ENCODE data around the gene MYO1C. TPM values are rescaled to one million over a fixed set of nuclear protein-coding genes. Genes with fewer than 3 reads are reported as not detected.

Gene MYO1C
- total RNA-seq, 1 experiment from 2014 or later = 227 TPM

- H3K9me3 ChIP-seq (ENCODE audit: control insufficient read depth in 1 of 2, insufficient read depth in 1 of 2, low read depth in 1 of 2, low read length in 2 of 2) = no peaks in the 10 kb centered on the region
- H3K9me2 ChIP-seq (ENCODE audit: insufficient read depth) = no peaks in the 10 kb centered on the region
- ChIA-PET RAD21 (ENCODE audit: low non-redundant PET in 1 of 2, low total read pairs in 2 of 2, uncharacterized antibody in 2 of 2, unreplicated experiment in 2 of 2) (no interaction called here), CTCF (no interaction called here), POLR2A (no interaction called here)
- peaks cover 54% of the 10 kb centered on the region for H3K79me2 ChIP-seq (ENCODE audit: insufficient read depth, low read length)
- H4K20me1 ChIP-seq (ENCODE audit: insufficient read depth) = no peaks in the 10 kb centered on the region; the same call in 1 of the 2 replicates
- TF ChIP-seq POLR2A (IDR thresholded peaks at IDR 0.05; ENCODE audit: borderline replicate concordance, extremely low read depth, insufficient read depth, insufficient read length) (no peak), FOSL1 (IDR thresholded peaks at IDR 0.05; ENCODE audit: low read depth) (no peak), JUND (IDR thresholded peaks at IDR 0.05) (no peak), ELF1 (IDR thresholded peaks at IDR 0.05; ENCODE audit: borderline replicate concordance, low read depth) (no peak)
- H3K4me1 ChIP-seq (ENCODE audit: control insufficient read depth in 1 of 2, insufficient read depth in 2 of 2, low read length in 2 of 2) = peaks cover 0 to 20% of the 10 kb centered on the region in 2 experiments; a peak in 3 of 4 replicates
- no TSS peak for BruUV-seq (replicated peaks)
- DNase-seq (ENCODE audit: low read depth, low spot score) = no peak
- intact Hi-C loops (cut with micrococcal nuclease) = no loop called here
- no peaks in the 10 kb centered on the region for H3K27me3 ChIP-seq (ENCODE audit: insufficient read depth, low read length)
- no peak overlapping the region for H3K4me2 ChIP-seq (ENCODE audit: low read length)
- H3K27ac ChIP-seq (ENCODE audit: low read depth, low read length) = no peak overlapping the region
- ATAC-seq = no peak
- peaks cover 20 to 34% of the 10 kb centered on the region in 2 experiments for H3K36me3 ChIP-seq (ENCODE audit: control insufficient read depth in 1 of 2, insufficient read depth in 2 of 2, low read length in 2 of 2)
- H3K4me3 ChIP-seq (replicated peaks in 1 of 2; ENCODE audit: low read depth in 1 of 2, low read length in 2 of 2) = no peak overlapping the region
- H3K9ac ChIP-seq (ENCODE audit: low read length) = no peak overlapping the region
- no peak overlapping the region for H2AFZ ChIP-seq (ENCODE audit: low read depth, low read length, poor library complexity, severe bottlenecking)
These were observed 71.5 kb downstream of the MYO1C start for GRCh38 chr17:1420981-1421380.

- DNase-seq (ENCODE audit: low read depth, low spot score) (no peak), ATAC-seq (no peak)
- Histone ChIP-seq H4K20me1 (ENCODE audit: insufficient read depth) (no peaks in the 10 kb centered on the region; the same call in 1 of the 2 replicates), H3K9ac (ENCODE audit: low read length) (no peak overlapping the region), H3K4me2 (ENCODE audit: low read length) (no peak overlapping the region), H3K79me2 (ENCODE audit: insufficient read depth, low read length) (peaks cover 46% of the 10 kb centered on the region), H3K9me3 (ENCODE audit: control insufficient read depth in 1 of 2, insufficient read depth in 1 of 2, low read depth in 1 of 2, low read length in 2 of 2) (no peaks in the 10 kb centered on the region), H3K27me3 (ENCODE audit: insufficient read depth, low read length) (no peaks in the 10 kb centered on the region), H3K9me2 (ENCODE audit: insufficient read depth) (no peaks in the 10 kb centered on the region), H3K27ac (ENCODE audit: low read depth, low read length) (no peak overlapping the region), H2AFZ (ENCODE audit: low read depth, low read length, poor library complexity, severe bottlenecking) (no peak overlapping the region), H3K36me3 (ENCODE audit: control insufficient read depth in 1 of 2, insufficient read depth in 2 of 2, low read length in 2 of 2) (peaks cover 16 to 26% of the 10 kb centered on the region in 2 experiments), H3K4me1 (ENCODE audit: control insufficient read depth in 1 of 2, insufficient read depth in 2 of 2, low read length in 2 of 2) (peaks cover 0 to 20% of the 10 kb centered on the region in 2 experiments; a peak in 3 of 4 replicates), H3K4me3 (replicated peaks in 1 of 2; ENCODE audit: low read depth in 1 of 2, low read length in 2 of 2) (no peak overlapping the region)
- CTCF ChIA-PET = no interaction called here
- POLR2A ChIA-PET = no interaction called here
- no TSS peak for BruUV-seq (replicated peaks)
- intact Hi-C loops (cut with micrococcal nuclease) = no loop called here
- RAD21 ChIA-PET (ENCODE audit: low non-redundant PET in 1 of 2, low total read pairs in 2 of 2, uncharacterized antibody in 2 of 2, unreplicated experiment in 2 of 2) = no interaction called here
- no peak for TF ChIP-seq ZBTB33 (IDR thresholded peaks at IDR 0.05; ENCODE audit: extremely low read depth, insufficient replicate concordance, low read length)
- no peak for TF ChIP-seq FOSL1 (IDR thresholded peaks at IDR 0.05; ENCODE audit: low read depth)
- TF ChIP-seq ZNF274 (IDR thresholded peaks at IDR 0.05; ENCODE audit: low read depth, low read length) = no peak
- no peak for TF ChIP-seq MAX (IDR thresholded peaks at IDR 0.05)
- no peak for TF ChIP-seq RAD21 (IDR thresholded peaks at IDR 0.05; ENCODE audit: low read depth)
- no peak for TF ChIP-seq CTCF (IDR thresholded peaks at IDR 0.05 in 2 of 3, conservative IDR thresholded peaks at IDR 0.05 in 1 of 3; ENCODE audit: borderline replicate concordance in 1 of 3, insufficient read depth in 1 of 3, low read depth in 2 of 3, low read length in 2 of 3)
- no peak for TF ChIP-seq POLR2A (IDR thresholded peaks at IDR 0.05; ENCODE audit: borderline replicate concordance, extremely low read depth, insufficient read depth, insufficient read length)
- no peak for TF ChIP-seq POLR2AphosphoS5 (IDR thresholded peaks at IDR 0.05; ENCODE audit: low read depth, low read length)
- TF ChIP-seq CEBPB (IDR thresholded peaks at IDR 0.05; ENCODE audit: low read depth) = no peak
- TF ChIP-seq SRF (IDR thresholded peaks at IDR 0.05; ENCODE audit: low read depth) = no peak
- no peak for TF ChIP-seq SIN3A (IDR thresholded peaks at IDR 0.05; ENCODE audit: low read depth)
- no peak for TF ChIP-seq ELF1 (IDR thresholded peaks at IDR 0.05; ENCODE audit: borderline replicate concordance, low read depth)
These were observed 72.3 kb downstream of the MYO1C start for GRCh38 chr17:1420163-1420562.

Measured in HCT116 (cell line).